GM18909 (cell line): Measurements from ENCODE around the gene TSACC.
"Not testable (repeated sequence)": the region's sequence is repeated elsewhere in the genome, so short reads cannot be mapped to it uniquely, and the experiment has no call there.

ENCODE experiments used
- ATAC-seq: cut with Tn5 transposase; IDR thresholded peaks from one replicate; pipeline ENCODE4 v1.9.1; 2021; ENCODE audit warnings: mild to moderate bottlenecking; ENCODE audit not compliant: unreplicated experiment, poor library complexity

TSACC gene

DNA sequence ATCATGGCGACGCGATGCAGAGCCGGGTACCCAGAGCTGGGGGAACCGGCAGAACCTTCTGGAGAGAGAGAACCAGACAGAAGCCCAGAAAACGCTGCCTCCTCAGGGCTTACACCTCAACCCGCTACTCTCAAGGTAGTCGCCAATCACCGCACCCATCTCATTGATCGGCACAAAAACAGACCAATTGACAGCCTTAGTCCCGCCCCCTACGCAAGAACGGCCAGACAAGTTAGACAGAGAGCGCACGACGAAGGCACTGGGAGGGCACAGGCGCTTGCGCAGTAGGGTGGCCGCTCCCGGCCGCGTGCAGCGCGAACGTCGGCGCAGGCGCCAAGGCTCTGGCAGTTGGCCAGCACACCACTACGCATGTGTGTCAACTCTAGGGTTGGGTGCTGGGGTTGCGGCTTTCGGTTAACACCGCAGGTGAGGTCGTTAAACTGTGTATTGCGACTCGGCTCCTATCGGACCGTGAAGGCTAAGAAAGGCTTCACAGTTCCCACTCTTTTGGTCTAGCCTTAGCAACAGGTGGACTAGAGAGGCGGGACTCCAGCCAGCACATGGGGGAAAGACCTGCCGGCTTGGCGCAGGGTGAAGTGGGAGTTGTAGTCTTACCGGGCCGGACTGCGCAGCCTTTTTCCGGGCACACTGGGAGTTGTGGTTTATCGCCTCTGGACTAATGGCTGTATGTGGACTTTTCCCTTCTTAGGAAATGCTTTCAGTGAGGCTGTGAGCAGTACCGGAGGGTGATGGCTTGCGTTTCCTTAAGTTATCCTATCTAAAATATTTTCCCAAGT is at the start of gene TSACC, which contains the start of gene CCT3:
Gene TSACC (plus strand): TSS at position 347 of the 797 bp plus-strand sequence. CDS start 1,232 bp downstream, outside the sequence.
Gene CCT3 (minus strand): TSS at position 113 of the 797 bp plus-strand sequence. CDS start 108 bp downstream, at position 5.
- peak; percentile 94 for ATAC-seq

DNA sequence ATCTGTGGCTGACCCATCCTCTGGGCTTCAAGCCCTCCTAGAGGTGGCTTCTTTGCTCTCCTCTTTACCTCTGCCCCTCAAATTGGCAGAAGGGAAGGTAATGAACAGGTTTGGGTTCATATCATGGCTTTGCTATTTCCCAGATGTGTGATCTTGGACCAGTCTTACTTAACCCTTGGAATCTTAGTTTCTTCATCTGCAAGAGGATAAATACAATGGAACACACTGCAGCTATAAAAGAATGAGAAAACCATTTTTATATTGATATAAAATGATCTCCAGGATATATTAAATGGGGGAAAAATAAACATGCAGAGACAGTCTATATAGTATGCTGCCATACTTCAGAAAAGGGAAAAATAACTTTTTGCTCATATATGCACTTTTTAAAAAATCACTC is 48.5 kb upstream of the TSACC start:
- no peak for ATAC-seq

DNA sequence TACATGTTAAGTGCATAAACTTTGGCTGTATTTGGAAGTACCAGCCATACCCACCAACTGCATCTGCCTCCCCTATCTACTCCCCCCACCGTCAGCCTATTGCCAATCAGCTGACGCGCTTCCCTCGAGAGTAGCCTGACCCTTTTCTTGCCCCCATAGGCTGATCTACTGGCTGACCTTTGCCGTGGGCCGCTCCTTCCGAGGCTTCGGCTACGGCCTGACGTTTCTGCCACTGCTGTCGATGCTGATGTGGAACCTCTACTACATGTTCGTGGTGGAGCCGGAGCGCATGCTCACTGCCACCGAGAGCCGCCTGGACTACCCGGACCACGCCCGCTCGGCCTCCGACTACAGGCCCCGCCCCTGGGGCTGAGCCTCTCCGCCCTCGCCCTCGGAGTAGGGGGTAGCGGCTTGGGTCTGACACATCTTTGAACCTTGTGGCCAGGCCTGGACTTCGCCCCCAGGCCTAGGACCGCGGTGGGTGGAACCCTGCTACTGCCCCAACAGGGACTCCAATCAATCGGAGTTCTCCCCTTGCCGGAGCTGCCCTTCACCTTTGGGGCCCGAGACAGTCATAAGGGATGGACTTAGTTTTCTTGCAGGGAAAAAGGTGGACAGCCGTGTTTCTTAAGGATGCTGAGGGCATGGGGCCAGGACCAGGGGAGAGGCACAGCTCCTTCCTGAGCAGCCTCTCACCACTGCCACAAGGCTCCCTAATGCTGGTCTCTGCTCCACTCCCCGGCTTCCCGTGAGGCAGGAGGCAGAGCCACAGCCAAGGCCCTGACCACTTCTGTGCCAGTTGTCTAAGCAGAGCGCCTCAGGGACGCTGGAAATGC is 46.9 kb upstream of the TSACC start:
- ATAC-seq, result peak; percentile 58

DNA sequence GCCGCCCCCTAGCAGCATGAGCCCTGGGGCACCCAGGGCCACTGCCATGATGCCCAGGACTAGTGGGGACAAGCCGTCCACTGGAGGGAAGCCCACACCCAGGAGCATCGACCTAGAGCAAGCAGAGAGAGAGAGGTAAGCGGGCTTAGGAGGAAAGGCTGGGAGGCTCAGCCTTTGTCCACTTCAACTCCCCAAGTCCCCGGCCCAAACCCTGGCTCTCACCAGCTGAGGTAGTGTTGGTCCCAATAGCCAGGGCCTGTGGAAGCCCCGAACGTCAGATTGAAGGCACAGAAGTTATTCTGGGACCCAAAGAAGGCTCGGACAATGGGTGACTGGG is 45.3 kb upstream of the TSACC start:
- ATAC-seq, result no peak

DNA sequence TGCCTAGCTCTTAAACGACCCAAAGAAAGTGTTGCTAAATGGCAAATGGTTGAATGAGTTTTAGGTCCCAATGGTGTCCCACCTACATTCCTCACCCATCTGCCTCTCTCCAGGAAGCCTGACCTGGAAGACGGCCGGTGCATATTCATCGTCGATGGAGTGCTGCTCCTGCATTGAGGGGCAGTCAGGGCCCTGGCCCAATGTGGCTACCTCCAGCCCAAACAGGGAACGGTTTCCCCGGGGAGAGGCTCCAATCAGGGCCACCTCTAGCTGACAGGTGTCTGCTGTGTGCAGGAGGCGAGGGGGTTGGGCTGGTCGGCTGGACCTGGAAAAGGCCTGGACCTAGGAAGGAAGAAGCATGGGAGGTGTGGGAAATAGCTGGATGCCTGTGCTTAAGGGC is 44.4 kb upstream of the TSACC start:
- ATAC-seq, result no peak

DNA sequence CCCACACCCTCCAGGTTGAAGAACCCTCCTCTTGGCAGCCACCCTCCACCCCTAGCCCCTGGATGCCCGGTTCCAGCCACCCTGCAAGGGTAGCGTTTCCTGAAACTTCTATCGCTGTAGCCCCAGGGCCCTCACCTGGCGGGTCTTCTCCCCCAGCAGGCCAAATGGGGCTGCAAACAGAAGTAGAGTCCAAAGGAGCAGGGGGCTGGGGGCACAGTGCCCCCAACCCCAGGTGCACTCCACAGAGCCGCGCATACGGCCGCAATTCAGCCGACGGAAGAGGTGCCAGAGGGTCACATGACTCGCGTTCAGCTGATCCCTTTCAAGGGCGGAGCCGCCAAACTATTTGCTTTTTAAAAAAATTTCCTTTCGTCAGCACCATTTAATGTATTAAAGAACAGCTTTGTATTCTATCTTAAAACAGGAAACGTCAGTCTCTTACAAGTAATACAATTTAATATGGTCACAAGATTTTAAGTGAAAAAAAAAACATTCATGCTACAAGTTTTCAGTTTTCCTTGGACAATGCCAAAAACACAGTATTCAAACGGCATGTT is 42.9 kb upstream of the TSACC start, which contains the start of gene GLMP:
Gene GLMP (minus strand): TSS at position 289 of the 557 bp plus-strand sequence. CDS start 34 bp downstream, at position 255.
- ATAC-seq, result no peak

DNA sequence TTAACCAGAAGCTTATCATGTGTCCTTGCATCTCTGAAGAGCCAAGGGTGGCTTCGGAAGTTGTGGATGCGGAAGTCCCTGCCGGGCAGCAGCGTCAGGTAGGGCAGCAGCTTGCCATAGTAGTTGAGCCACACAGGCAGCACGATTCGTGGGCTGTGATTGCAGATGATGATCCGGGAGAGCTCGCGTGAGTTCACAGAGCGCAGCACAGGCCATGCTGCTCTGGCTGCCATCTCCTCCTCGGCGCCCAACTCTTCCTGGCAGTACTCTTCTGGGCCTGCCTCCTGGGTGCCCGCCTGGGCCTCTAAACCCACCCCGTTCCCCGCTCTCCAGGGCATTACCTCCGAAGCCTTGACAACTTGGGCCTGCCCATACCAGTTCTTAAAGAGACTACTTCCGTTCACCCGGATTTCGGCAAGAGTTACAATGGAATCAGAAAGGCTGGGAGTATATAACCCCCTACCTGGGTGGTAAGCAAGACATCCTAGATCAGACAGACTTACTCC is 39.4 kb upstream of the TSACC start, which contains the start of gene VHLL:
Gene VHLL (minus strand): TSS at position 456 of the 506 bp plus-strand sequence. CDS start 118 bp downstream, at position 338.
- no peak for ATAC-seq

DNA sequence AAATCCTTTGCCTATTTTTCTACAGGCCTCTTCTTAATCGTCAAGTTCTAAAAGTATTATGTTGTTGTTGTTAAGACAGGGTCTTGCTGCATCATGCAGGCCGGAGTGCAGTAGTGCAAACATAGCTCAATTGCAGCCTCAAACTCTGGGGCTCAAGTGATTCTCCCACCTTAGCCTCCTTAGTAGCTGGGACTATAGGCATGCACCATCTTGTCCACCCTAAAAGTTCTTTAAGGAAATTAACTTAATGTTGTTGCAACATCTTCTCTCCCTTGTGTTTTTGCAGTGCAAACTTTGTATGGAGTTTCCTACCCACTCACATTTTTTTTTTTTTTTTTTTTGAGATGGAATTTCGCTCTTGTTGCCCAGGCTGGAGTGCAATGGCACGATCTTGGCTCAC is 35.1 kb upstream of the TSACC start:
- ATAC-seq, result no peak

DNA sequence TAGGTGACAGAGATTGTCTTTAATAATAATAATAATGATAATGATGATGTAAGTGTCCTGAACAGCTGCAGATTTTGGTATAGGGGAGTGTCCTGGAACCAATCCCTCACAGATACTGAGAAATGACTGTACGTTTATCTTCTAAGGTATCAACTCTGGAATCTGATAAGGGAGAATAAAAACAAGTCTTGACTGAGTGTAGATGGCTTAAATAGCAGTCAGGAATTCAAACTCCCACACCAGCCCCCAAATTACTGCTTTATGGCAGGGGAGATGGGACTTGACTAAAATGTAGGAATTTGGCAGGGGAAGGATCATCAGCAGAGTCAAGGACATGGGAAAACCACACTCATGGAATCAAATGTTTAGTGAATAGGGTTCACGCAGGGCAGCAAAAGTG is 33.1 kb upstream of the TSACC start:
- no peak for ATAC-seq

DNA sequence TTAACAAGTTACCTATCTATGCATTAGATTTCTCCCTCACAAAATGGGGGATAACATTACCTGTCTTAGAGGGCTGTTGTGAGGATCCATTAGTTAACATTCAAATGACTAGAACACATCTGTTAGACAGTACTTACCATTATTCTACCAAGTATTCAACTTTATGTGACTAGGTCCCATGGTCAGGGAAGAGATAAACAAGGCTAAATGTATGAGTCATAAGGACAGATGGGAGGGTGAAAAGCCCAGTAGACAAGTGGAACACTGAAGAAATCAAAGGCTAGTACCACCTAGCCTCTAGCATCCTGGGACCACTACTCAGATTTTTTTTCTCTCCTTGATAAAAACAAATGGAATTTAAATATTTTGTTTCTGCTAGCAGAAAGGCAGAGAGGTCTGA is 30.2 kb upstream of the TSACC start:
- ATAC-seq, result no peak

DNA sequence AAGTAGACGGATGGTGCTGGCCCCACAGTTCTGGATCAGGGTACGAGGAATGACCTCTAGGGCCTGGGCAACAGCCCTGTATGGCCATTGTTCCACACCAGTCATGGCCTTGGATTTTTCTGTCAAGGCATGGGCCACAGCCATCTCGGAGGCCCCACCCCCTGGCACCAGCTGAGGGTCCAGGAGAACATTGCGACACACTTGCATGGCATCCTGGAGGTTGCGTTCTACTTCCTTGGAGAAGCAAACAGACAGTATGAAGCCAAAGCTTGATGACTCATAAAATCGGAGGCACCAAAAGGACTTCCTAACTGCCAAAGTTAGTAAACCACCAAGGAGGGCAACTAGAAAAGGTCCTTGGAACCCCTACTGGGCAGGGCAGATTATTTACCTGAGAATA is 27.4 kb upstream of the TSACC start:
- no peak for ATAC-seq

DNA sequence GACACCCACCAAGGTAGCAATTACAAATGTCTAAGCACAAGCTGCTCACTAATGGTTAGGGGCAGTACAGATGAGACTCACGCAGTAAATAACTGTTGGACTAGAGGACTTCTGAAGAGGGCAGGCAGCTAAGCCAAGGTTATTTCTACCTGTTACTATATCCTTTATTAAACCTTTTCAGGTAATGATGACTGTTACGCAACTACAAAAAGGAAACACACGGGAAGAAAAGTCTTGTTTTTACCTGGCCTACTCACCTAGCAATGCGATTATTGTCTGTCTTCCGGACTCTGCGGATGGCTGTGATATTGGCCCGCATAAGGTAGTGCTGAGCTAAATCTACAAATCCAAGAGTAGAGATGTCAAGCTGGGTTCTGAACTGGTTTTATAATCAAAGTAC is 21.4 kb upstream of the TSACC start:
- ATAC-seq, result no peak

DNA sequence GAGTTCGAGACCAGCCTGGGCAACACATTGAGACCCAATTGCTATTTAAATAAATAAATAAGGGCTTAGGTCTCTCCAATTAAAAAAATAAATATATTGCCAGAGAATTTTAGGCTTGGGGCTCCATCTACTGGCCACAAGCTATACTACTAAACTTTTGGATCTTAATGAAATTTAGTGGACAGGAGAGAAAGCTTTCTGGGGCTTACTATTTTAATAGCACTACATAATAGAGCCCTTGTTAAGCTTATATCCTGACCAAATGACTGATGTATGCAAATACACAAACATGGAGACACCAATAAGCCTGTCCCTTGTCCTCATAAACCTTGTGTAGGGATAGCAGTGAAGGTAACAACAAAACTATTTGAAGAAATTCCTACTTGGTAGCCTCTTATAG is 18.7 kb upstream of the TSACC start:
- no peak for ATAC-seq

DNA sequence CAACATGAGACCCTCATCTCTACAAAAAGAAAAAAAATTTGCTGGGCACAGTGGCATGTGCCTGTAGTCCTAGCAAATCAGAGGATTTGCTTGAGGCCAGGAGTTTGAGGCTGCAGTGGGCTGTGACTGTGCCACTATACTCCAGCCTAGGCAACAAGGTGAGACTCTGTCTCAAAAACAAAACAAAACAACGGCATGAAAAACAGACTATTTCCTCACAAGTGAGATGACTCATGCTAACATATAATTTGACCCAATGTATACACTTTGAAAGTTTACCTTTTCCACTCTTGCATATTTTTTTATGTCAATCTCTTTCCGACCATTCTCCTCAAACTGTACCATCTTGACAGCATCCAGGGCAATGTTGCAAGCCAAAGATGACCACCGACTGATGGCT is 17.8 kb upstream of the TSACC start:
- ATAC-seq, result no peak

DNA sequence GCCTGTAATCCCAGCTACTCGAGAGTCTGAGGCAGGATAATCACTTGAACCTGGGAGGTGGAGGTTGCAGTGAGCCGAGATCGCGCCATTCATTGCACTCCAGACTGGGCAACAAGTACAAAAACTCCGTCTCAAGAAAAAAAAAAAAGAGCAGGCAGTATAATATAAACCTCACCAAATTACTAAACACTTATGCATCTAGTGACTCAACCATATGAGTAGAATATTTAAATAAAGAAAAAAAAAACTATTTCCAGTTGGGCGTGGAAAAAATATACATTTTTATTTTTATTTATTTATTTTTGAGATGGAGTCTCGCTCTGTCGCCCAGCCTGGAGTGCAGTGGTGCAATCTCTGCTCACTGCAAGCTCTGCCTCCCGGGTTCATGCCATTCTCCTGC is 15.1 kb upstream of the TSACC start:
- not testable (repeated sequence) for ATAC-seq

DNA sequence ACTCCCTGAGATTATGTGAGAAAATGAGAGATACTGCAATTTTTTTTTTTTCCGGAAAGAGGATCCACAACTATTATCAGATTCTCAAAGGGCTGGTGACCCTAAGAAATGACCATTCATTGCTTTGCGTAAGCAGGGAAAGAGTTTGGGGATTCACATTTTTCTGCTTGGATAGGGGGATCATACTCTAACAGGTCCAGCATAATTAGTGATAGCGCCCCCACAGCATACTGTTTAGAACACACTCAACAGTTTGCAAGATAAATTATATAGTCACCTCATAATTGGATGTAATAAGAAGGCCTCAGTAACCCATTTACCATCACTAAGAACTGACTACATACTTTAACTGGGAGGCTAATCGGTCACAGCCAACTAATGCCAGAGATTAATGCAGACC is 2.1 kb upstream of the TSACC start:
- ATAC-seq, result no peak

DNA sequence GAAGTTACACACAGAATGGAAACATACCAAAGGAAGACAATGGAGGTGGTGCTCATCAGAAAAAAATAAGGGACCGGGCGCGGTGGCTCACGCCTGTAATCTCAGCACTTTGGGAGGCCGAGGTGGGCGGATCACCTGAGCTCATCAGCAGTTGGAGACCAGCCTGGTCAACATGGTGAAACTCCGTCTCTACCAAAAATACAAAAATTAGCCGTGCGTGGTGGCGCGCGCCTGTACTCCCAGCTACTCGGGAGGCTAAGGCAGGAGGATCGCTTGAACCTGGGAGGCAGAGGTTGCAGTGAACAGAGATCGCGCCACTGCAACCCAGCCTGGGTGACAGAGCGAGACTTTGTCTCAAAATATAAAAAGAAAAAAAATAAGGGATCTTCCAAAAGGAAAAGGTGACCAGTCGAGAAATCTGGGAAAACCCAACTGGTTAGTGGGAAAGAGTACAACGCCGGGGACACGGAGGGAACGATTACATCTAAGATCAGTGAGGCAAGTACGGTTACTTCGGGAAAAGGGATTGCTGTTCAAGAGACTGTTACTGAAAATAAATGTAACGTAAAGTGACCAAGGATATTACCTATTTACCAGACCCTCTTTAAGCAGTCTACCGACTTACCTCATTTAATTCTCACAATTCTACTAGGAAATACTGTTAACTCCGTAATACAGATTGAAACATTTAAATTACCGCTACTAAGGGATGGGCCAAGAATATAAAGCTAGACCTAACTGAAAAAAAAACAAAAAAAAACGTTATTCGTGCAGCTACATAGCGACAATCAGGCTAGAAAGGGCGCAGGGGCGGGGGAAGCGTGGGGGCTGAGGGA is 1.1 kb upstream of the TSACC start:
- ATAC-seq, result no peak

DNA sequence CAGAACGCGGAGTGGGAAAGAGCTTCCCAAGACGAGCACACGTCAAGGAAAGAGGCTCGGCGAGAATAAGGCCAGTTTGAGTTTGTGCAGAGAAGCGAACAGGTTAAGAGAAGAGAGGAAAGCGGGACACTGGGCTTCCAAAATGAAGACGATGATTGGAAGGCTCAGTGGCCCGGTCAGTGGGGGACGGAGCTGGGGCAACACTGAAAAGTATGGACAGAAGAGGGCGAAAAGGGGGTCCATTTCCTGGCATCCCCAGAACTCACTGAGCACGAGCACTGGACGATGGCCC is 492 bp upstream of the TSACC start:
- ATAC-seq, result peak; percentile 2

DNA sequence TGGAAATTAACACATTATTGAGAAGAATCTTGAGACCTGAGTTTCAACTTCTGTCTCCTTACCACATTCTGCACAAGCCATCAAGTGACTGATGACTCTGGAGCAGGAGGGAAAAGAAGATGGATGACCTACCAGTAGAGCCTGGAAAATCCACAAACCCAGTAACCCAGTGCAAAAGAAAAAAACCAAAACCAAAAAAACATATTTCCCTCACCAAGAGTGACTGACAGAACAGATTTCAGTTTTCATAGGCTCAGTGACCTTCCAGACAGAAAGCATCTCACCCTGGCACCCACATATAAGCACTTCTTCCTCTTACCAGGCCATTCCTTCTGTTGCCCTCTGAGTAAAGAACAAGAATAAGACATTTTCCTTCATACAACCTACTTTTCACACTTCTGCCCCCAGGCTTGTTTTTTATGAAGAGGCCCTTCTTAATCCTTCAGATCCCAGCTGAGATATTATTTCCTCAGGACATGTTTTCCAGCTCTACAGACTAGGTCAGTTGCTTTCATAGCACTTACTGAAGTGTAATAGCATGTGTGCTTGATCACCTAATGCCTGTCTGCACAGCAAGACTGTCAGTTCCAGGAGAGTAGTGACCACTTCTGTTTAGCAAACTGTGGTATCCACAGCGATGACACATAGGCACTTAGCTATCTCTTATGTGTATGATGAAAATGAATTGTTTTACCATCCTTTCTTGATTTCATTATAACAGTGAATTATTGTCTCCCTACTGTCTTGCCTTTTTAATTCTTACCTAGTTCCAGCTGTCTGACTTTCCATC is 4.0 kb downstream of the TSACC start:
- no peak for ATAC-seq
